ENCODE results near the gene LIPG.
"Not testable (repeated sequence)": the region's sequence is repeated elsewhere in the genome, so short reads cannot be mapped to it uniquely, and the experiment has no call there.

Gene LIPG

DNA sequence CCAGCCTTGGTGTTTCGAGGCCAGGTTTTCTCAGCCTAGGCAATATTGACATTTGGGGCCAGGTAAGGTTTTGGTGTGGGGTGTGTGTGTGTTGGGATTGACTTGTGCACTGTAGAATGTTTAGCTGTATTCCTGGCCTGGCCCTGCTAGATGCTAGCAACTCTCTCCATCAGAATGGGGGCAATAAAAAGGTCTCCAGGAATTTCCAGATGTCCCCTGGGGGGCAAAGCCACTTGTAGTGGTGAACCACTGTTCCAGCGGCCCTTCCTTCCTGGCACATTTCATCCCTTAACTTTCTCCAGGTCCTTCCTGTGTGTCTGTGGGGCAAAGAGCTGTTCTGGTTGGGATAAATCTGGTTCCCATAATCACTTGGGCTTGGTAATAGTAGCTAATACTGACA lies 12.0 kb downstream of the LIPG start:
- no peak for DNase-seq (ENCODE audit: low read depth in 2 of 2)

DNA sequence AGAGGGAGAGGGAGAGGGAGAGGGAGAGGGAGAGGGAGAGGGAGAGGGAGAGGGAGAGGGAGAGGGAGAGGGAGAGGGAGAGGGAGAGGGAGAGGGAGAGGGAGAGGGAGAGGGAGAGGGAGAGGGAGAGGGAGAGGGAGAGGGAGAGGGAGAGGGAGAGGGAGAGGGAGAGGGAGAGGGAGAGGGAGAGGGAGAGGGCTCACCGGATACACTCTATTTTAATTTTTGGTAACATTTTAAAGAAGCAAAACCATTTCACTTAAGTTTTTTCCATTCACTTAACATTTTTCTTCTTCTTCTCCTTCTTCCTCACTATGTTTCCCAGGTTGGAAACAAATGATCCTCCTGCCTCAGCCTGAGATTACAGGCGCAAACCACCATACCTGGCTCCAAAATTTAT lies 17.2 kb downstream of the LIPG start:
- DNase-seq (ENCODE audit: low read depth in 2 of 2), result not testable (repeated sequence)

DNA sequence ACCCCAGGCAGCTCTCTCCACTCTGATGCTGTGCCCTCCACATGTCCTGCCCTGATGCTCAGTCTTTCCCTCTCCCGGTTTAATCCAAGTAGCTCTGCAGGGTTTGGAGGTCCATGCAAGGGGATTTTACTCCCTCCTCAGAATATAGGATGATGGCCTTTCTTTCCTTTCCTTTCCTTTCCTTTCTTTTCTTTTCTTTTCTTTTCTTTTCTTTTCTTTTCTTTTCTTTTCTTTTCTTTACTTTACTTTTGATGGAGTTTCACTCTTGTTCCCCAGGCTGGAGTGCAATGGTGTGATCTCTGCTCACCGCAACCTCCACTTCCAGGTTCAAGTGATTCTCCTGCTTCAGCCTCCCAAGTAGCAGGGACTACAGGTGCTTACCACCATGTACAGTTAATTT lies 17.7 kb downstream of the LIPG start:
- not testable (repeated sequence) for DNase-seq (ENCODE audit: low read depth in 2 of 2)

DNA sequence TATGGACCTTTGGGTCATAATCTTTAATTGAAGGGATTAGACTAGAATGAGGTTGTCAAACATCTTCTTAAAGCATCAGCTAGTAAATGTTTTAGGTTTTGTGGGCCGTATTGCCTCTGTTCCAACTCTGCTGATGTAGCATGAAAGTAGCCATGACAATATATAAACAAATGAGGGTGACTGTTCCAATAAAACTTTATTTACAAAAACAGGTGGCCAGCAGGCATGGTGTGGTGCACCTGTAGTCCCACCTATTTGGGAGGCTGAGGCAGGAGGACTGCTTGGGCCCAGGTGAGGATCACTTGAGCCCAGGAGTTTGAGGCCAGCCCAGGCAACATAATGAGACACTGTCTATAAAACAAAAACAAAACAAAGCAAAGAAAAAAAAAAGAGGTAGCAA lies 18.4 kb downstream of the LIPG start:
- no peak for DNase-seq (ENCODE audit: low read depth in 2 of 2)

DNA sequence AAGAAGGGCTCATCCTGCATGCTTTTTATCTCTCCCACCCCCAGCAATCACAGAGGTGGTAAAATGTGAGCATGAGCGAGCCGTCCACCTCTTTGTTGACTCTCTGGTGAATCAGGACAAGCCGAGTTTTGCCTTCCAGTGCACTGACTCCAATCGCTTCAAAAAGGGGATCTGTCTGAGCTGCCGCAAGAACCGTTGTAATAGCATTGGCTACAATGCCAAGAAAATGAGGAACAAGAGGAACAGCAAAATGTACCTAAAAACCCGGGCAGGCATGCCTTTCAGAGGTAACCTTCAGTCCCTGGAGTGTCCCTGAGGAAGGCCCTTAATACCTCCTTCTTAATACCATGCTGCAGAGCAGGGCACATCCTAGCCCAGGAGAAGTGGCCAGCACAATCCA lies 19.5 kb downstream of the LIPG start:
- DNase-seq (ENCODE audit: low read depth in 2 of 2), result no peak

DNA sequence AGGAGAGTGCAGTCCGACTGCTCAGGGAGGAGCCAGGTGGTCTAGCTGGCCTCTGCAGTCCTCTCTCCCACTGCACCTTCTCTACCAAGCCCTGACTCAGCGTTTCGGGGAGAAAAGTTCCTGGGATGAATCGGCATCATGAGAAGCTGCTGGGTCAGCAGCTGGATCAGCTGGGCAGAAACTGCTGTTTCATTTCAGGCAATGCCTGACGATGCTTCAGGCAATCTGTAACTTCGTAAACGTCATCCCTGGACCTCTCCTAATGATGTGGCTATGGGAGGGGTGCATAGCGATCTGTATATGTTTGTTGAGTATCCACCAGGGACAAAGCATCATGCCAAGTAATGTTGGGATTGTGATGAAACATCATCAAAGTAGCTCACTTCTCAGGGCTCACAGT lies 20.7 kb downstream of the LIPG start:
- no peak for DNase-seq (ENCODE audit: low read depth in 2 of 2)

DNA sequence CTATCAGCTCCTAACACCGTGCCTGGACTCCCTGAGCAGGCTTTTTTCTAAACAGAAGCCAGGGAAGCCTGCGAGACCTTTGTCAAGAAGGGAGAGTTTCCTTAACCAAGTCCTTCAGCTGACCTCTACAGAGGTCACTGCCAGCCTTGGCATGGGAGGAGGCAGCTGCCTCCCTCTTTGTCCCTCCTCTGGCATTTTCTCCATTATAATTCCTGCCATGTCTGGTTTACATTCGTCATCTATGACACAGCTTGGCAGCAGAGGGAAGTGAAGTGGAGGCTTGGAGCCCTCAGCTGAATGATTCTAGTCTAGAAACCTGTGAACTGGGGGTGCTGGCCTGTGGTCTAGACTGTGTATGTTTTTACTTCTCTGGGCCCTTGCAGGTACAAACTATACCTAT lies 22.5 kb downstream of the LIPG start:
- DNase-seq (ENCODE audit: low read depth in 2 of 2), result no peak

DNA sequence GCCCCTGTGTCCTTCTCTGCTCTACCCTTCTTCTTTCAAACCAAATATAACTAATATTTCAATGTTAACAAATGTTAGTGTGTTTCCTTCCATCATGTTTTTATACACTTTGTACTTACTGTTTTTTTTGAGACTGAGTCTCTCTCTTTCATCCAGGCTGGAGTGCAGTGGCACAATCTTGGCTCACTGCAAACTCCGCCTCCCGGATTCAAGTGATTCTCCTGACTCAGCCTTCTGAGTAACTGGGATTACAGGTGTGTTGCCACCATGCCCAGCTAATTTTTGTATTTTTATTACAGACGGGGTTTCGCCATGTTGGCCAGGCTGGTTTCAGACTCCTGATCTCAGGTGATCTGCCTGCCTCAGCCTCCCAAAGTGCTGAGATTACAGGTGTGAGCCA lies 23.1 kb downstream of the LIPG start:
- DNase-seq (ENCODE audit: low read depth in 2 of 2), result not testable (repeated sequence)

DNA sequence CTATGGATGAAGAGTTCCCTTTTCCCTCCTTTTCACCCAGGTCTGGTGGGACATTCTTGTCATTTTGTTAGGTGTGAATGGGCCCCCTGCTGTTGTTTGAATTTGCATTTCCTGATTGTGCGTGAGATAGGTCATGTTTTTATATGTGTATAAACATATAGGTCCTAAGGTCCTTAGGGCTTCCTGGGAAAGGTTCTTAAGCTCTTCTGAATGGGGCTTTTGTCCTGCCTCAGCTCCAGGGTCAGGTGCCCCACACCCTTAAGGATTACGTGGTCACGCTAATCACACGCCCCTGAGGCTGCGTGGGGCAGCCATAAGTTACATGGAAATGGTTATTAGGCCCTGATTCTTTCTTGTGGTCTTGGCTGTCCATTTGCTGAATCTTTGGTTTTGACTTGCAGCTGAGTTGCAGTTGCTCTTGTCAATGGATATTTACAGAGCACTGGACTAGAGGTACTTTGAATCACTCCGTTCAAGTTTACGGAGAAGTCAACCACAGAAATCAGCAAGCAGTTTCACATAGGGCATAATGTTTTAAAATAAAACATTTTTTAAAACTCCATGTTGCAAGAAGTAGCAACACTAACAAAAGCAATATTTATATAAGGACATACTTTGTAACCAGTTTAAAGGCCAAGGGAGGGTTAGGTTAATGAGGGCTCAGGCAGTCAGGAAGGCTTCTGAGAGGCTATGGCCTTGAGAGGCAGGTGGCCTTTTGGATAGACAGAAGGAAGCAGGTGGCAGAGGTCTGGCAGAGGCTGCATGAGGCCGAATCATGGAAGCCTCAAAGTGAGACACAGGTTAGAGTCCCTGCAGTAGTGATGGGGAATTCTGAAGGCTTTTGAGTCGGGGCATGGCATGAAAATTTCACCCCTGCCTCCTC lies 24.2 kb downstream of the LIPG start:
- DNase-seq (ENCODE audit: low read depth in 2 of 2), result no peak

DNA sequence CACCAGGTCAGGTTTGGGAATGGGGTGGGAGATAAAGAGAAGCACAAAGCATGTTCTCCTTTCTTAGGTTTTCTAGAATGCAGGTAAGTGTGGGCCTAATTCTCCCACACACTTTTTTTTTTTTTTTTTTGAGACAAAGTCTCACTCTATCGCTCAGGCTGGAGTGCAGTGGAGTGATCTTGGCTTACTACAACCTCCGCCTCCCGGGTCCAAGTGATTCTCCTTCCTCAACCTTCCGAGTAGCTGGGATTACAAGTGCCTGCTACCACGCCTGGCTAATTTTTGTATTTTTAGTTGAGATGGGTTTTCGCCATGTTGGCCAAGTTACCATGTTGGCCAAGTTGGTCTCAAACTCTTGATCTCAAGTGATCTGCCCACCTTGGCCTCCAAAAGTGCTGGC lies 26.3 kb downstream of the LIPG start:
- DNase-seq (ENCODE audit: low read depth in 2 of 2), result no peak

DNA sequence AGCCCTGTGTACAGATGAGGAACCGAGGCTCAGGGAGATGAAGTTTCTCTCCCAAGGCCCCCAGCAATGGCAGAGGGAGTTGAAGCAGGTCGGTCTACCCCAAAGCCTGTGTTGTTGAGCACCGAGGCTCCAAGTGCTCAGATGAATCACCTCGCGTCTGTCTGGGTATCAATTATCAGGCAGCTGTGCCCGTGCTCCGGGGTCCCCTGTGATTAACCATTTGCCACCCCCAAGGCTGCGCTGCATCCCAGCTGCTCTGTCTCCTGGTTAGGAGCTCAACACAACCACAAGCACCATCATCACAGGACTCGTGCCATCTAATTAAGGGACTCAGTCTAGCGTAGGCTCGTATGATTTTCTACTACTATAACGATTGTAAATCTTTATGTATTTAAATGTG lies 27.1 kb downstream of the LIPG start:
- DNase-seq (ENCODE audit: low read depth in 2 of 2), result no peak

DNA sequence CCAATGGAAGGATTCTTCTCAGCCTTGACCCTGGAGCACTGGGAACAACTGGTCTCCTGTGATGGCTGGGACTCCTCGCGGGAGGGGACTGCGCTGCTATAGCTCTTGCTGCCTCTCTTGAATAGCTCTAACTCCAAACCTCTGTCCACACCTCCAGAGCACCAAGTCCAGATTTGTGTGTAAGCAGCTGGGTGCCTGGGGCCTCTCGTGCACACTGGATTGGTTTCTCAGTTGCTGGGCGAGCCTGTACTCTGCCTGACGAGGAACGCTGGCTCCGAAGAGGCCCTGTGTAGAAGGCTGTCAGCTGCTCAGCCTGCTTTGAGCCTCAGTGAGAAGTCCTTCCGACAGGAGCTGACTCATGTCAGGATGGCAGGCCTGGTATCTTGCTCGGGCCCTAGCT lies 28.8 kb downstream of the LIPG start:
- no peak for DNase-seq (ENCODE audit: low read depth in 2 of 2)

DNA sequence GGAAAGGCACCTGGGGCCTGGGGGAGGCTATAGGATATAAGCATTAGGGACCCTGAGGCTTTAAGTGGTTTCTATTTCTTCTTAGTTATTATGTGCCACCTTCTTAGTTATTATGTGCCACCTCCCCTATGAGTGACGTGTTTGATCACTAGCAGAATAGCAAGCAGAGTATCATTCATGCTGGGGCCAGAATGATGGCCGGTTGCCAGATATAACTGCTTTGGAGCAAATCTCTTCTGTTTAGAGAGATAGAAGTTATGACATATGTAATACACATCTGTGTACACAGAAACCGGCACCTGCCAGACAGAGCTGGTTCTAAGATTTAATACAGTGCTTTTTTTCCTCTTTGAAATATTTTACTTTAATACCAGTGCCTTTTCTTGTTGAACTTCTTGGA lies 29.4 kb downstream of the LIPG start:
- DNase-seq (ENCODE audit: low read depth in 2 of 2), result no peak

DNA sequence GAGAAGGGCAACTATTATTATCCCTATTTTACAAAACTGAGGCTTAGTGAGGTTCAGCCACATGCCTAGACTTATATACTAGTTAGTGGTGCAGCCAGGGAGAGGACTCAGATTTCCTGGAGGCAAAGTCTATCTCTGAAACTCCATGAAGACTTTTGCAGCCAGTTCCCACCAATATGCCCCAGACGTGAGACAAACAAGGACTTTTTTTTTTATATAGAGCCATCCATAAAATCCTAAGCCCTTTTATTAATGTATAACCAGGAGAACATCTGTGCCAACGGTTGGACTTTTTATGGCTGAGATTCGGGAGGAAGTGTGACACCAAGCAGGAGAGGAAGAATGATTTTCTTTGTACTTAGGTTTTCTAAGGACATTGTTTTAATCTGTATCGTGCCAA lies 29.9 kb downstream of the LIPG start:
- no peak for DNase-seq (ENCODE audit: low read depth in 2 of 2)

DNA sequence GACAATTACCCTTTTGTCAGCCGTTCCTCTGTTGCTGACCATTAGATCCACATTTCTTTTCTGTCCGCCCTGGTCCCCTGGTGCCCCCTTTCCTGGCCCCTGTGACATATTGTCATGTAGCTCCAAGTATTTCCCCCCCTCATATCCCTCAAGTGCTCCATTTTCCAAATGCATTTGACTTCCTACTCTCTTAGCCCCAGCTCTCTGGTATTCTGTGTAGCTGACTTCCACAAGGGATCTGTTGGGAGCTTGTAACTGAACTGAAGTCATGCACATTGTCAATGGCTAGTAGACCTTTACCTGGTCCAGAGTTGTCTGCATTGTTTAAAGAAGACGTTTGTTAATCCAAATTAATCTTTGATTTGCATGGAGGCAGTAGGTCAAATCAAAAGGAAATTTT lies 34.8 kb downstream of the LIPG start:
- no peak for DNase-seq (ENCODE audit: low read depth in 2 of 2)

DNA sequence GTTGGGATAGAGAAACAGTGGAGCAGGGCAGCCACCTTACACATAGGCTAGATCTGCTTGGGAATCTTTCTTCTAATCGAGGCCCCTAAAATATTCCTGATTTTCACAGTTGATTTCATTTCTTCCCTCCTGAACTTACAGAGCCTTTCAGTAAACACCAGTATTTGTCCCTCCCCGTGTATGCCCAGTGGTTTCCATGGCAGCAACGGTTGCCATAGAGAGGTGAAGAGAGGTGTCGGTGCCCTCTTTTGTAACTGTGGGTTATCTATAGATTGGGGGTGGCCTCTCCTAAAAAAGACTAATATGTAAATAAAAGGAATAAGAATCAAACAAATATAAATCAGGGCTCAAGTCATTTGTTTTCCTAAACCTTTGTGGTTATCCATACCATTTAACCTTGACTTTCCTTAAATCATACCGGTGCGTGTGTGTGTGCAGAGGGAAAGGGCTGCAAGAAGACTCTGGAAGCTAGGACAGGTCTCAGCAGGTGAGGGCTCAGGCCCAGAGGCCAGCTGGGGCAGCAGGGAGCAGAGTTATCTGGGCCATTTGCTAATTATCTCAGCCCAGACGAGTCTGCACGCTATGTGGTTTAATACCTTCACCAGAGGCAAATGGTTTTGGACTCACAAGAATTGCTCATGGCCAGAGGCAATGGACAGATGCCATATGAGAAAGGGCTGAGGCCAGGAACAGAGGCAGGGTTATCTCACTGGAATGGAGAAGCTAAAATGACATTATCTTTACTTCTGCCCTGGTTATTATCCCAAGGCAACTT lies 35.5 kb downstream of the LIPG start:
- DNase-seq (ENCODE audit: low read depth in 2 of 2), result no peak

DNA sequence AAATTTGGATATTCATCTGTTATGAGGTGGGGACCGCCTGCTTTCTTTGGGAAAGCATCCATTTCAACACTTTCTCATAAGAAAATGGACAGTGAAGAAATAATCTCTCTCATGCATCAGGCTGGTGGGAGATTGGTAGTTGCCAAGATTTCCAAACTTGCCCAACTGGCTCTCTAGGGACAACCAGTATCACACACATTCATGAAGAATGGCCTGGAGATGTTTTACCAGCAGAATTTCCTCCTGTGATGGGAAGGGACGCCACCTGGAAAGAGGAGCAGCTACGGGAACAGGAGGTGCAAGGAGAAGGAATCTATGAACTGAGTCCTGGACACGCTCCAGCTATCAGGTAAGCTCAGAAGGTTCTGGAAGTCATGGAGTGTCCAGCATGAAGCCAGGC lies 39.4 kb downstream of the LIPG start:
- DNase-seq (ENCODE audit: low read depth in 2 of 2), result no peak

DNA sequence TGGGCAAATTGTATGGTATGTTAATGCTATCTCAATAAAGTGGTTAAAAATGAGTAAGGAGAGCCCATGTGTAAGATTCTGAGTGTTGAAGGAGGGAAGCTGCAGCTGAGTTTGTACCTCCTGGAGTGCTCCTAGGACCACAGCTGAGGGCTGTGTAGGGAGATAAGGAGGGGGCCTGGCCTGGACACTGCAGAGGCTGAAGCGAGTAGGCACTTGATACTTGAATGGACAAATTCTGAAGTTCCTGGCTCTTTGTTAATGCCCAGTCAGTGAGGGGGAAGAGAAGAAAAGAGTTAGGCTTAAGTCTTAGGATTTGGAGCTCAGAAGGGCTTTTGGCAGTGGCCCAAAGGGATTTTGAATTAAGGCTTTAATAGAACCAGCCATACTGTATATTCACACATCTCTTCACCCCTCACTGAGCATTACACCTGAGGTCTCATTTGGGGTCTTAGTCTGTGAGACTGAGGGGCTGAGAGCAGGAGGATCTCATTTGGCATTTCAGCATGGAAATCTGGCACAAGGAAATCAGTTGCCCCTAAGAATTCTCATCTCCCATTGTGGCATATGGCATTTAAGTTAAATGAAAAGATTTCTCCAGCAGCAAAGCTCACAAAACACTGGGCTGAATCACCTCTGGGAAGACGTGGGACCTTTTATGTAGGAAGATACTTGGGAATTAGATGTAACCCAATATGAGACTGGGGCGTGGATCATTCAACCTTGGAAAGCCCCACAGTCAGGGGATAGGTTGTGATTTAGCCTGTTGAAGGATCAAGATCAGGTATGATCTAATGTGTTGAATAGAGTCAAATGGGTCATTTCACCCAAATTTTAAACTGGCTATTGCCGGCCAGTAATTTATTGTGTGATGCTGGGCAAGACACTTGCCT lies 46.8 kb downstream of the LIPG start:
- DNase-seq (ENCODE audit: low read depth in 2 of 2), result no peak

DNA sequence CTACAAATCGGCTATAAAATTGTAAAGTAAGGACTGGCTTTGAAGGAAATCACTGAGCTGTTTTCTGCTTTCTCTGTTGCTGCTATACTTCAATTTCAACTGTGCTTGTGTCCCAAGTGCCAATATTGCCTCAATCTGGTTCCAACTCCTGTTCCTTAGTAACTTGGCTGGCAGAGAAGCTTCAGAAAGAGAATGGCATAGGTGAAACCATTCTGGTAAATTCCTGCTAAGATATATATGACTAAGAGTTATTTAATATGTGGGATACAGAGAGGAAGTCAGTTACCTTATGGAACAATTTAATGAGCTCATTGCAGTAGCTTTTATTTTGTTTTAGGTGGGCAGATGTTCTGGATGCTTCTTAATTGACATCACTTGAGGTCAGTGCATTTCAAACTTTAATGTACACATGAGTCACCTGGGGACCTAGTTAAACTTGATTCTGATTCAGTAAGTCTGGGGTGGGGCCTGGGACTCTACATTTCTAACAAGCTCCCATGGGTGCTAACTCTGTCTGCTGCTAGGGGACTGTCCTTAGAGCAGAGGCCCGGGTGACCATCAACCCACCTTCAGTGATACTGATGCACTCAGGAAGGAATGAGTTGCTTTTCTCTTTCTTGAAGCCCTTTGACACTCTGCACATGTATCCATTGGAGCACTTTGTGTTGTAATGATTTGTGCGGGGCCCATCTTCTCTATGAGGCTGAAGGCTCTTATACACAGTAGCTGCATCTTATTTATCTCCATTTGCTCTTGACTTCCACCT lies 47.6 kb downstream of the LIPG start:
- DNase-seq (ENCODE audit: low read depth in 2 of 2), result no peak

DNA sequence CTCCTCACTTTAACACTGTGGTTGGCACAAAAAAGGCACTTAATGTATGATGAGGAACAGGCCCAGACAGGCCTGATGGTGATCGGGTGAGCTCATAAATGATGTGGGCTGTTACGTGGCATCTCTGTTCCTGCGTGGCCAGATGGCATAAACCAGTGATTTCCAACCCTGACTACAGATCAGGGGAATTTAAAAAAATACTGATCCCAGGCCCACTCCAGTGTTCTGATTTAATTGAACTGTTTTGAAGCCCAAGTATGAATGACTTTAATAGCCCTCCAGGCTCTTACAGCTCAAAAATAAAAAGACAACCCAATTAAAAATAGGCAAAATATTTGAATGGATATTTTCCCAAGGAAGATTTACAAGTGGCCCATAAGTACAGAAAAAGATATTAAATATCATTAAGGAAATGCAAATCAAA lies 48.2 kb downstream of the LIPG start:
- no peak for DNase-seq (ENCODE audit: low read depth in 2 of 2)

DNA sequence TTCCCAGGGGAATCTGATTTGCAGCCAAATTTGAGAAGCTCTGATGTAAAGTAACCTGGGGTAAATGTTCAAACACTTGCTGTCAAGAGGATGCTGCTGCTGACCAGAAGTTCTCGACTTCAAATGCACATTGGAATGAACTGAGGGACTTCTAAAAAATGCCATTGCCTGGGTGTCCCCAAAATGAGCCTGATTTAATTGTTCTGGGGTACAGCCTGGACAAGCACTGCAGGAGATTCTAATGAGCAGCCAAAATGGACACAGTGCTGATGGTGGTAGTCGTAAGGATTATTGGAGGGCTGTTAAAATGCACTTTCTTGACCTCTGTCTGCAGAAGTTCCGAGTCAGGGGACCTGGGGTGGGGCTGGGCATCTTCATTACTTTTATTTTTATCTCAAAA lies 49.5 kb downstream of the LIPG start:
- no peak for DNase-seq (ENCODE audit: low read depth in 2 of 2)
